ENCODE measurements around the gene RNF215. TPM values are rescaled to one million over a fixed set of nuclear protein-coding genes. Genes with fewer than 3 reads are reported as not detected.

The RNF215 gene
- total RNA-seq, 1 donor from 2014 or later = 9.3 TPM

GRCh38 chr22:30397656-30398635 is 10.7 kb upstream of the RNF215 start:
- intact Hi-C loops (cut with micrococcal nuclease) = loop anchor here (1.0 kb wide), 1 partner anchor 204 kb away; no protein-coding TSS in a partner anchor

- intact Hi-C loops (cut with micrococcal nuclease) = loop anchor here (1.0 kb wide), 2 partner anchors 27 to 205 kb away; no protein-coding TSS in a partner anchor
These were observed 9.9 kb upstream of the RNF215 start, which contains the start of gene SEC14L2 for GRCh38 chr22:30396871-30397655. Gene SEC14L2, plus strand, starts transcription at chr22:30397018. Its CDS starts 99 bp downstream, at chr22:30397117.

- intact Hi-C loops (cut with micrococcal nuclease) = no loop called here
These were observed 6.7 kb upstream of the RNF215 start for GRCh38 chr22:30393885-30394284.

- intact Hi-C loops (cut with micrococcal nuclease) = no loop called here
These were observed 6.1 kb upstream of the RNF215 start for GRCh38 chr22:30393322-30393680.

GRCh38 chr22:30392661-30393321 is 5.6 kb upstream of the RNF215 start:
- intact Hi-C loops (cut with micrococcal nuclease) = loop anchor here (1.0 kb wide), 1 partner anchor 286 kb away; no protein-coding TSS in a partner anchor

GRCh38 chr22:30390974-30391691 is 3.9 kb upstream of the RNF215 start:
- intact Hi-C loops (cut with micrococcal nuclease) = loop anchor here (1.0 kb wide), 8 partner anchors 35 to 364 kb away; no protein-coding TSS in a partner anchor

GRCh38 chr22:30386608-30386959 is 627 bp downstream of the RNF215 start:
- intact Hi-C loops (cut with micrococcal nuclease) = no loop called here

GRCh38 chr22:30385942-30386341 is 1.3 kb downstream of the RNF215 start:
- intact Hi-C loops (cut with micrococcal nuclease) = no loop called here

- intact Hi-C loops (cut with micrococcal nuclease) = no loop called here
These were observed 4.2 kb downstream of the RNF215 start for GRCh38 chr22:30383061-30383460.

- intact Hi-C loops (cut with micrococcal nuclease) = no loop called here
These were observed 4.9 kb downstream of the RNF215 start for GRCh38 chr22:30382340-30382739.

- intact Hi-C loops (cut with micrococcal nuclease) = no loop called here
These were observed 5.9 kb downstream of the RNF215 start for GRCh38 chr22:30381264-30381663.

- intact Hi-C loops (cut with micrococcal nuclease) = no loop called here
These were observed 7.2 kb downstream of the RNF215 start for GRCh38 chr22:30380011-30380410.

- intact Hi-C loops (cut with micrococcal nuclease) = no loop called here
These were observed 11.8 kb downstream of the RNF215 start for GRCh38 chr22:30375312-30375849.

GRCh38 chr22:30373331-30374325 is 13.6 kb downstream of the RNF215 start:
- intact Hi-C loops (cut with micrococcal nuclease) = no loop called here

GRCh38 chr22:30372915-30373314 is 14.3 kb downstream of the RNF215 start:
- intact Hi-C loops (cut with micrococcal nuclease) = no loop called here

- intact Hi-C loops (cut with micrococcal nuclease) = no loop called here
These were observed 15.2 kb downstream of the RNF215 start for GRCh38 chr22:30371981-30372380.

GRCh38 chr22:30371321-30371720 is 15.9 kb downstream of the RNF215 start:
- intact Hi-C loops (cut with micrococcal nuclease) = no loop called here

- intact Hi-C loops (cut with micrococcal nuclease) = no loop called here
These were observed 16.5 kb downstream of the RNF215 start for GRCh38 chr22:30370641-30371230.

GRCh38 chr22:30368420-30368819 is 18.8 kb downstream of the RNF215 start:
- intact Hi-C loops (cut with micrococcal nuclease) = no loop called here
